GM19035 (cell line): Measurements from ENCODE around the gene AFAP1L1.

Source experiments
- ATAC-seq: cut with Tn5 transposase; IDR thresholded peaks from one replicate; pipeline ENCODE4 v1.9.1; 2021; ENCODE audit not compliant: unreplicated experiment

Gene AFAP1L1

GRCh38 chr5:149344151-149344550, 72.5 kb downstream of the AFAP1L1 start:
- ATAC-seq = no peak

GRCh38 chr5:149345147-149345891, 73.7 kb downstream of the AFAP1L1 start, which contains the start of gene GRPEL2:
Gene GRPEL2 (plus strand): TSS chr5:149345499. CDS start chr5:149345540, 41 bp downstream.
- peak; percentile 96 for ATAC-seq

- ATAC-seq = peak; percentile 7
Measured at GRCh38 chr5:149345892-149346222, 74.2 kb downstream of the AFAP1L1 start.

GRCh38 chr5:149348518-149348917, 76.9 kb downstream of the AFAP1L1 start:
- no peak for ATAC-seq

GRCh38 chr5:149349382-149349781, 77.7 kb downstream of the AFAP1L1 start:
- no peak for ATAC-seq

- ATAC-seq = no peak
Measured at GRCh38 chr5:149352169-149352568, 80.5 kb downstream of the AFAP1L1 start.

- no peak for ATAC-seq
Measured at GRCh38 chr5:149353911-149354310, 82.3 kb downstream of the AFAP1L1 start.

GRCh38 chr5:149355688-149356087, 84.0 kb downstream of the AFAP1L1 start:
- no peak for ATAC-seq

GRCh38 chr5:149356391-149356790, 84.7 kb downstream of the AFAP1L1 start:
- no peak for ATAC-seq

GRCh38 chr5:149357370-149358293, 86.0 kb downstream of the AFAP1L1 start, which contains the start of gene PCYOX1L:
Gene PCYOX1L (plus strand): TSS chr5:149358046. CDS start chr5:149358069, 23 bp downstream.
- ATAC-seq = peak; percentile 99

- peak; percentile 20 for ATAC-seq
Measured at GRCh38 chr5:149358294-149358651, 86.6 kb downstream of the AFAP1L1 start.

GRCh38 chr5:149358868-149359495, 87.3 kb downstream of the AFAP1L1 start:
- ATAC-seq = no peak

- ATAC-seq = no peak
Measured at GRCh38 chr5:149360272-149360671, 88.6 kb downstream of the AFAP1L1 start.

GRCh38 chr5:149362541-149362940, 90.9 kb downstream of the AFAP1L1 start:
- ATAC-seq = no peak

GRCh38 chr5:149363358-149363757, 91.7 kb downstream of the AFAP1L1 start:
- no peak for ATAC-seq

- ATAC-seq = no peak
Measured at GRCh38 chr5:149363936-149364335, 92.3 kb downstream of the AFAP1L1 start.

GRCh38 chr5:149364719-149365118, 93.1 kb downstream of the AFAP1L1 start:
- ATAC-seq = no peak

GRCh38 chr5:149365418-149365817, 93.8 kb downstream of the AFAP1L1 start:
- ATAC-seq = no peak

- no peak for ATAC-seq
Measured at GRCh38 chr5:149366169-149366729, 94.6 kb downstream of the AFAP1L1 start.

- ATAC-seq = peak; percentile 80
Measured at GRCh38 chr5:149367249-149367971, 95.8 kb downstream of the AFAP1L1 start.
